ENCODE results near the gene EPHA2.
"Not testable (repeated sequence)": the region's sequence is repeated elsewhere in the genome, so short reads cannot be mapped to it uniquely, and the experiment has no call there.

The EPHA2 gene

DNA sequence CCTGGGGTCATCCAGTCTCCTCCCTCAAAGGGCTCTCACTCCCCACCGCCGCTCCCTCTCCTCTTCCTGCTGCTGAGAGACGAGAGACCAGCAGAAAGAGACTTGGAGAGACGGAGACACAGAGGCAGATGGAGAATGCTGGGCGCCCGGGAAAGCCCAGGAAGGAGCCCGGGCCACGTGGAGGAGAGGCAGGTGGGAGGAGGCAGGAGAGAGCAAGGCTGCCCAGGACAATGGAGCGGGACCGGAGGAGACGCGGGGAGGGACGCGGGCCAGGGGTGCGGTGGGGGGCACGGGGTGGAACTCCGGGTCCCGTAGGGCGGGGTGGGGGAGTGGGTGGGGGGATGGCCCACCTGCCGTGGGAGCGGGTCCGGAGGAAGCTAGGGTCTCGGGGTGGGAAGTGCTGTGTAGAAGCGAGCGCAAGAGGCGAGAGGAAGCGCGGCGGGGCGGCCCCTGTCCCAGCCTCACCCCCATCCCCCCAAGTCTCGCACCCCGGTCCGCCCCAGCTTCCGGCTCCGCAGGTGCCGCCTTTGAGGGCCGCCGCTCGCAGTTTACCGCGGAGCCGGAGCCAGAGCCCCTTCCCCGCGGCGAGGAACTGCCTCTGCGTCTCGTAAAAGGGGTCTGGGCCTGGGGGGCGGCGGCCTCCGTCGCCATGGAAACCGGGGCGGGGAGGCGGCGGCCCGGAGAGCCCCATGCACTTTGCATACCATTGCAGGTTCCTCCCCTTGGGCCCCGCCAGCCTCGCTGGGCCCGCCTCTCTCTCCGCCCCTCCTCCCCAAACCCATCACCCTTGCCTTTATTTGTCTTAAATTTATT, 11.7 kb upstream of the EPHA2 start:
- DNase-seq, result peak; percentile 58

DNA sequence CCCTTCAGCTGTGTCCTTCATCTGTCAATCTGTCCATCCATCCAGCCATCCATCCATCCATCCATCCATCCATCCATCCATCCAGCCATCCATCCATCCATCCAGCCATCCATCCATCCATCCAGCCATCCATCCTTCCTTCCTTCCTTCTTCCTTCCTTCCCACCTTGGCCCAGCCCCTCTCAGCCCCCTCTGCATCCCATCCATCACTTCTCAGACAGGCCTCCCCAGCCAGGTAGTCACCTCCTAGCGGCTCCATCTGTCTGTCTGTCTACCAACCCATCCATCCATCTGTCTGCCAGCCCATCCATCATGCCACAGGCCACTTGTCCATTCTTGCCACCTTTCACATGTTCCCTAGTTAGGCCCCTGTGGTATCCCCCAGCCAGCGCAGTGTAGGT, 10.2 kb upstream of the EPHA2 start:
- DNase-seq, result no peak

DNA sequence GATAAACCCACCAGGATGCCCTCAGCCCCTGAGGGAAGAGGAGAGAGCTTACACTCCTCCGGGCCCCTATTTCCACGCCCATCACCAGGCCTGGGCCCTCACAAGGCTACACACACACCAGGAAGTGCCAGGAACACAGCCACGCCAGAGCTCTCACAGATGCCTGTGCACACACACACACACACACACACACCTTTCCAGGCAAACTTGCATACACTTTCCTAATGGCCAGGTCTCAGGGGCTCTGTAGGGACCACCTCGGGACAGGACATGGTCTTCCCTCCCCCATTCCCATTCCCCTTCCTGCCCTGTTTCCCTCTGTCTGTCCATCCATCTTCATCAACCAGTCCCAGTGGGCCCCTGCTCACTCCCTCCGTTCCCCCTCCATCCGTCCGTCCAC, 9.7 kb upstream of the EPHA2 start:
- no peak for DNase-seq

GRCh38 chr1:16165073-16165364, 9.2 kb upstream of the EPHA2 start:
- no peak for DNase-seq

GRCh38 chr1:16164213-16165072, 8.6 kb upstream of the EPHA2 start:
- DNase-seq, result no peak

DNA sequence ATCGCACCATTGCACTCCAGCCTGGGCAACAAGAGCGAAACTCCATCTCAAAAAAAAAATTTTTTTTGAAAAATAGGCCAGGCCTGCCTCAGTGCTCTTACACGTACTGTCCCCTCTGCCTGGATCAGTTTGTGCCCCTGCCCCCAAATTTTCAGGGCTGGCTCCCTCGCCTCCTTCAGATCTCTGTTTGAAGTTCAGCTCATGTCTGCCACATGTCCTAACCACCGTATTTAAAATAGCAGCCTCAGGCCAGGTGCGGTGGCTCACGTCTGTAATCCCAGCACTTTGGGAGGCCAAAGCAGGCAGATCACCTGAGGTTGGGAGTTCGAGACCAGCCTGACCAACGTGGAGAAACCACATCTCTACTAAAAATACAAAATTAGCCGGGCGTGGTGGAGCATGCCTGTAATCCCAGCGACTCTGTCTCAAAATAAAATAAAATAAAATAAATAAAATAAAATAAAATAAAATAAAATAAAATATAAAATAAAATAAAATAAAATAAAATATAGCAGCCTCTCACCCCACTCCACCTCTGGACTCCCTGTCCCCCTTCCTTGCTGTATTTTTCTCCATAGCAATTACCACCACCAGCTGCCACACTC, 7.8 kb upstream of the EPHA2 start:
- DNase-seq, result not testable (repeated sequence)

GRCh38 chr1:16162163-16162822, 6.4 kb upstream of the EPHA2 start:
- no peak for DNase-seq

- DNase-seq, result no peak
These were observed 5.8 kb upstream of the EPHA2 start for GRCh38 chr1:16161717-16162116.

DNA sequence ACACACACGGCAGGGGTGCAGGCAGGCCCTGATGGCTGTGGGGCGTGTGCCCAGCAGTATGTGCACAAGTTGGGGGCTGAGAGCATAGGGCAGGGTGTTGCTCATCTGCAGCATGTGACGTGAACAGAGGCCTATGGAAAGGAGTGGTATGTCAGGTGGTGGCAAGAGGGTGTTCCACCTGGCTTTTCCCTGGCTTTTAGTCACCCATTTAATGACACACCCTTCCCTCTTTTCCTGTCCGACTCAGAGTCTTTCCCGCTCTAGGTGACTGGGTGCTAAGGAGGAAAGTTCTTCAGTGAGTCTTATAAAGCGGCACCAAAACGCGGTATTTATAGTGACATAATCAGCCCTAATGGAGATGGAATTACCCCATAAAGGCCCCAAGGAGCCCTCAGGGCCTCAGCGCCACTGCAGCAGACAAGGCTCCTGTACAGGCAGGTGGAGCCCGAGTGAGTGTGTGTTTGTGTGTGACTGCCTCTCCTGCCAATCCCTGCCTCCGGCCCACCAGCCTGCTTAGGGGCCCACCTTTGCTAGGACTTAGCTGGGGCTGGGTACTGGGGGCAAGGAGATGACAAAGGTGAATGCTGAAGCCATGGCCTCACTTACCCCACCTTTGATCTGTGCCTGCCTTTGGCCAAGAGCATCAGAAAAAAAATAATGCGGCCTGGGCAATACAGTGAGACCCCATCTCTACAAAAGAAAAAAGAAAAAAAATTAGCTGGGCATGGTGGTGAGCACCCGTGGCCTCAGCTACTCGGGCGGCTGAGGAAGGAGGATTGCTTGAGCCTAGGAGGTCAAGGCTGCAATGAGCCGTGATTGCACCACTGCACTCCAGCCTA, 3.3 kb upstream of the EPHA2 start:
- DNase-seq, result no peak

- DNase-seq, result no peak
These were observed 2.2 kb upstream of the EPHA2 start for GRCh38 chr1:16158025-16158424.

DNA sequence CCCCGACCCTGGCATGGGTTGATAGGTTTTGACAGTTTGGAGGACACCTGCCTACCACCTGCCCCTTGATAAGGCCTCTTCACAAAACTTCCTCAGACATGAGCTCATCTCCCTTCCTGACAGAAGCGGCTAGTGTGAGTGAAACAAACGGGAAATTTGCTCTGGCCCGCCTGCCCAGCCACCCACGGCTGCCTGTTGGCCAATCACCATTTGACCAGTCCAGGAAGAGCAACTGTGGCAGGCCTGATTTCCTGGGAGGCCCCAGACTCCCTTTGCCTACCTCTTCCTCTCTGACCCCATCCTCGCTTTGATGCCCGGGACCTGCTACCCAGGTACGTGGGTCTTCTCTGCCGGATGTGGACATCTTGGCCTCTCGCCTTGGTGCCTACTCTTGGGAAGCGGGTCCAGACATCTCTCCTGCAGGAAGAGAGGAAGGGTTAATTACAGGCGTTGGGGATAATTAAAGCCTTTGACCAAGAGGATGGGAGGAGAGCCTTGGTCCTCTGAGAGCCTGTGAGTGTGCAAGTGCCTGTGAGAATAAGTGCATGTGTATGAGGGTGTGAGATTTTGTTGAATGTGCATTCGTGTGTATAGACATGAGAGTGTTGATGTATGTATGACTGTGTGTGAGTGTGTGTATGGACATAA, 1.1 kb upstream of the EPHA2 start:
- DNase-seq, result no peak

GRCh38 chr1:16153999-16154673, 1.7 kb downstream of the EPHA2 start:
- no peak for DNase-seq

DNA sequence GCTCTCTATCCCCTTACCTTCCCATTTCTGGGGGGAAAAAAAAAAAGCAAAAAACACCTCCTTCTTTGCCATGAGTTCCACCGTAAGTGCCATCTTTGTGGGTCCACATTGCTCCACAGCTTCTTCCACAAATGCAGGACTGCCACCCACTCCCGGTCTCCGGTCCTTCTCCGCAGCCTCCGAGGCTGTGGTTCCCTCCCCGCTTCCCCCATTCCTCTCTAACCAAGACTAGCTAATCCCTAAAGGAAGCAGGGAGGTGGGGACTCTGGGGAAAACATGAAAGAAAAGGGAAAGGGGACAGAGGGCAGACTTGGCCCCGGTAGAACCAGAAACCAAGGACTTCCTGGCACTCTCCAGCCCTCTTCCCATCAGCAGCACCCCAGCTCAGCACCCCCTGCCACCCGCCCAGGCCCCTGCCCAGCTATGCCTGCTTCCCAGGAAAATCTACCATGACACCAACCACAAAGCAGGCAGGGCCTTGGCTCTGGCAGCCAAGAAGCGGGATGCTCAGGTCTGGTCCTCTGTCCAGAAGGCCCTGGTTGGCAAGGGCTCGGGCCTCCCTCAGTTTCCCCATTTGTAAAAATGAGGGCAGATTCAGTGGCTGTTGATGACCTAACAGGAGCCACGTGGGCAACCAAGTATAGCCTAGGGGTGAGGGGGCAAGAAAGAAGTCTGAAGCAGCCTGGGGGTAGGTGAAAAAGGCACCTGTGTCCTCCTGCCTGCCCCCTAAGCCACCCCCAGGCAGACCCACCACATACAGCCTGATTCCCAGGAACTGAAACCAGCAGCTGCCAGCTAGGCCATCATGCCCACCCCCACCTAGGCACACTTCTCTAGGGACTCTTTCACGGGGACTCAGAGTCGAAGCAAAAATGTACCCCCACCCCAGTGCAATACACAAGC, 2.5 kb downstream of the EPHA2 start:
- DNase-seq, result no peak

GRCh38 chr1:16152481-16153087, 3.3 kb downstream of the EPHA2 start:
- no peak for DNase-seq

GRCh38 chr1:16151995-16152384, 3.9 kb downstream of the EPHA2 start:
- DNase-seq, result no peak

GRCh38 chr1:16151196-16151994, 4.5 kb downstream of the EPHA2 start:
- no peak for DNase-seq

GRCh38 chr1:16150508-16150907, 5.4 kb downstream of the EPHA2 start:
- DNase-seq, result no peak

DNA sequence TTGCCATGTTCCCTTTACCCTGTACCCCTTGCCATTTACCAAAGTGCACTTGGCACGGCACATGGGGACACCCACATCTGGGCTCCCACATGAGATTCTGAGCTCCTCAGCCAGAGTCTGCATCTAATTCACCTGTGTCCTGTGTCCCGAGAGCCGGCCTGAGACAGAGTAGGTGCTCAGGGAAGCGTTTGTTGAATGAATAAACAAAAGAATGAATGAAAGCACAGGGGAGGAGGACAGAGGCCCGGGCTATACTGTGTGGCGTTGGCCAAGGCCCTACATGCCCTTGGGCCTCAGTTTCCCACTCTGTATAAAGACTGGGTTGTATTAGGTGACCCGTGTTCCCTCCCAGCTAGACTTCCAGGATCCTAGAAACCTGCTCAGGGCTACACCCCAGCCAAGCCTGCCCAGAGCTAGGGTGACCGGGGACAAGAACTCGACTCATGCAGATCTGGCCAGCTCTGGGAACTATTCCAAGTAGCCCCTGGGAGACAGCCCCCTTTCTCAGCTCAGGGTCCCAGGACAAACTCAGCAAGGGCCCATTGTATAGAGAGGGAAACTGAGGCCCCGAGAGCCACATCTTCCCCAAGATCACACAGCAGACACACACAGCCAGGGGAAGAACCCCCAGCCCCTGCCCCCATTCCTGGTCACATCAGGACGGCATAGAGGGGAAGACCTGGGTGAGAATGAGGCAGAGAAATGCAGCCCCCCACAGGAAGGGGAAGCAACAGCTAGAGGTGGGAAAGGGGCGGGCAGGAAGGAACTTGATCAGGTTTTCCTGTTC, 6.0 kb downstream of the EPHA2 start:
- DNase-seq, result no peak
